Right renal pelvis (tissue), 4 donors: ENCODE measurements around the gene TDRD6. TPM values are rescaled to one million over a fixed set of nuclear protein-coding genes. Genes with fewer than 3 reads are reported as not detected.
"Not testable (repeated sequence)": the region's sequence is repeated elsewhere in the genome, so short reads cannot be mapped to it uniquely, and the experiment has no call there.

Source experiments
- DNase-seq, 4 donors: peaks; one replicate each; pipeline ENCODE4 v3.0.0-alpha.2; 2013; ENCODE audit warnings: low read depth in 4 of 4, low spot score in 3 of 4, missing footprints in 1 of 4
- polyA plus RNA-seq, 4 donors: library from polyadenylated mRNA; unstranded; fragments of 120-200 nt; gene quantifications; one replicate each; pipeline ENCODE4 v1.2.1, GENCODE V29; 2013; ENCODE audit not compliant: insufficient read length in 4 of 4

Gene TDRD6
- polyA plus RNA-seq, 4 donors, result 0.90 to 4.9 (median 1.7) TPM

- no peak for DNase-seq
These were observed 55.9 kb downstream of the TDRD6 start for GRCh38 chr6:46743425-46744158.

- not testable (repeated sequence) for DNase-seq
These were observed 56.6 kb downstream of the TDRD6 start for GRCh38 chr6:46744159-46744725.

DNA sequence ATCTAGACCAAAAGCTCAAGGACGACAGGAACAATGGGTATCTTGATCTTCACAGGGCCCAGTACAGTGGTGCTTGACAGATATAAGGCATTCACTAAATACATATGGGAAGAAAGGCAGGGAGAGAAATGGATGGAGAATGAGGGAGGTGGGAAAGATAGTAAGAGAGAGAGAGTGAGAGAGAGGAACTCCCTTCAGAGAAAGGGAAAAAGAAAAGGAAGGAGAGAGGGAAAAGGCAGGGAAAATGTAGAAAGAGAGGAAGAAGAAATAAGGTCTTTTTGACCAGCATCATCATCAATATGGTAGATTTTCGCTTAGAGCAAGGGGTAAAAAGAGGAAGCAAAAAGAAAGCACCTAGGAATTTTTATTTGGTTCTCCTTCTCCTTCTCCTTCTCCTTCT is 58.3 kb downstream of the TDRD6 start:
- no peak for DNase-seq

DNA sequence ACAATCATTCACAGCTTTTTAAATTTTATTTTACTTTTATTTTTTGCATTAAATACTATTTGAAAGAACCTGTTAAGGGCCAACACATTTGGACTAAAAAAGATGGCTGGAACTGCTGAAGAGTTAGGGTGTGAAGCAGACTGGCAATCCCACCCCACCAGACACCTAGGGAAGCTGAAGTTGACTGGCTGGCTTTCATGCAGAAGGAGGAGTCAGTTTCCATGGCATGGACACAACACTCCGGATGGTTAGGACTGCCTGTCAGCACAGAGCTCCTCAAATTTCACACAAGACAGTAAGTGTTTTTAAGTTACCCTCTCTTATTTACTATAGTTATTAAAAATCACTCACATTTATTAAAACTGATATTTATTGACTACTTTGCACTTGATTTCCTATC is 59.0 kb downstream of the TDRD6 start, which contains the start of gene ANKRD66:
Gene ANKRD66 (plus strand): TSS at position 238 of the 400 bp plus-strand sequence. CDS start 5,016 bp downstream, outside the sequence.
- no peak for DNase-seq

- no peak for DNase-seq
These were observed 61.3 kb downstream of the TDRD6 start for GRCh38 chr6:46748940-46749503.

DNA sequence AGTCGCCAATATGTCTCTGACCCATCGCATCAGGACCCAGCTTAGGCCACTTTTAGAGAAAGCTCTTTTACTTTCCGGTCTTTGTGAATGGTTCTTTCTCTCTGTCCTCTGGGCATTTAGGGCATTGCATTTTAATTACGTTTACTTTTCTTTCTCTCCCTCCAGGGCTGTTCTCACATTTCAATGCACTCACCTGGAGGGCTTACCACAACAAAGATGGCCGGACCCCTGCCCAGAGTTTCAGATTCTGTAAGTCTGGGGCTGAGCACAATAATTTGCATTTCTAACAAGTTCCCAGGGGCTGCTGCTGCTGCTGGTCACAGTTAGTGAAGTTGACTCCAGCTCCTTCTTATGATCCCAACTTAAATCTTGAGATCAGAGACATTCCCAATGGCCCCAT is 62.0 kb downstream of the TDRD6 start:
- no peak for DNase-seq

- no peak for DNase-seq
These were observed 64.0 kb downstream of the TDRD6 start for GRCh38 chr6:46751658-46752057.

Other genes with a start within 250 kb of the TDRD6 start
- 10 to 100 TPM; 23.7 to 31.3 (median 28.1) TPM for gene RCAN2, start 196.4 kb upstream of the TDRD6 start, polyA plus RNA-seq
- 10 to 100 TPM in 1 of 4 donors, 1 to 10 TPM in 3; 7.4 to 10.2 (median 8.9) TPM for gene CYP39A1, start 35.1 kb upstream of the TDRD6 start, polyA plus RNA-seq
- gene SLC25A27, start 34.9 kb upstream of the TDRD6 start, polyA plus RNA-seq, result 10 to 100 TPM; 32.1 to 41.8 (median 34.0) TPM
- 1 to 10 TPM; 2.6 to 3.1 (median 3.1) TPM for gene PLA2G7, start 47.5 kb downstream of the TDRD6 start, polyA plus RNA-seq
- not detected for gene ANKRD66, start 59.0 kb downstream of the TDRD6 start, polyA plus RNA-seq
- gene MEP1A, start 105.5 kb downstream of the TDRD6 start, polyA plus RNA-seq, result under 1 TPM in 1 of 4 donors, not detected in 3; 0.03 TPM
- gene ADGRF5, start 234.1 kb downstream of the TDRD6 start, polyA plus RNA-seq, result 10 to 100 TPM; 24.3 to 36.7 (median 33.6) TPM